ENCODE data around the gene PEX26.
"Not testable (repeated sequence)": the region's sequence is repeated elsewhere in the genome, so short reads cannot be mapped to it uniquely, and the experiment has no call there.

The PEX26 gene

GRCh38 chr22:18104566-18104965 lies 26.8 kb downstream of the PEX26 start:
- DNase-seq = no peak

- not testable (repeated sequence) for DNase-seq
Measured at GRCh38 chr22:18105981-18106380, 28.2 kb downstream of the PEX26 start.

- DNase-seq = not testable (repeated sequence)
Measured at GRCh38 chr22:18106550-18107341, 29.0 kb downstream of the PEX26 start.

GRCh38 chr22:18108187-18108586 lies 30.4 kb downstream of the PEX26 start:
- no peak for DNase-seq

GRCh38 chr22:18109410-18110193 lies 31.8 kb downstream of the PEX26 start:
- no peak for DNase-seq

- DNase-seq = no peak
Measured at GRCh38 chr22:18110194-18110953, 32.6 kb downstream of the PEX26 start, which contains the start of gene TUBA8. Gene TUBA8 (plus strand): TSS chr22:18110809. CDS start chr22:18110866, 57 bp downstream.

GRCh38 chr22:18110954-18111758 lies 33.4 kb downstream of the PEX26 start:
- no peak for DNase-seq

GRCh38 chr22:18111759-18112330 lies 34.1 kb downstream of the PEX26 start:
- DNase-seq = no peak

GRCh38 chr22:18112440-18112839 lies 34.6 kb downstream of the PEX26 start:
- DNase-seq = no peak

GRCh38 chr22:18113680-18114394 lies 36.0 kb downstream of the PEX26 start:
- DNase-seq = no peak

- DNase-seq = no peak
Measured at GRCh38 chr22:18114495-18114894, 36.7 kb downstream of the PEX26 start.

GRCh38 chr22:18114976-18115652 lies 37.3 kb downstream of the PEX26 start:
- no peak for DNase-seq

GRCh38 chr22:18115906-18116371 lies 38.1 kb downstream of the PEX26 start:
- DNase-seq = no peak

GRCh38 chr22:18116634-18117033 lies 38.8 kb downstream of the PEX26 start:
- DNase-seq = no peak

- no peak for DNase-seq
Measured at GRCh38 chr22:18118345-18118915, 40.6 kb downstream of the PEX26 start.

GRCh38 chr22:18119409-18120110 lies 41.8 kb downstream of the PEX26 start:
- no peak for DNase-seq

- DNase-seq = no peak
Measured at GRCh38 chr22:18120857-18121256, 43.1 kb downstream of the PEX26 start.

- DNase-seq = no peak
Measured at GRCh38 chr22:18121506-18121905, 43.7 kb downstream of the PEX26 start.

- no peak for DNase-seq
Measured at GRCh38 chr22:18121954-18122554, 44.3 kb downstream of the PEX26 start.
